ENCODE data around the gene TSPAN18.

TSPAN18 gene

GRCh38 chr11:44976576-44976975 lies 249.8 kb downstream of the TSPAN18 start:
- ChIA-PET POLR2A (interaction anchor here (0.6 to 0.8 kb wide), 2 partner anchors 26 kb away, joined by 3 to 4 read pairs; partner anchors contain the start of gene TP53I11), CTCF (interaction anchor here (0.8 to 3.7 kb wide), 8 partner anchors 12 to 128 kb away, joined by 3 to 16 read pairs (median 4); partner anchors contain the start of gene TP53I11)
- Histone ChIP-seq H3K4me3 (ENCODE audit: low read depth, low read length) (no peak overlapping the region), H3K9me3 (ENCODE audit: control insufficient read depth, insufficient read depth, low read depth, low read length) (no peaks in the 10 kb centered on the region), H3K27ac (ENCODE audit: extremely low read depth, low read depth, low read length) (no peak overlapping the region), H3K36me3 (ENCODE audit: control insufficient read depth in 2 of 2, insufficient read depth in 1 of 2, low read length in 2 of 2) (no peaks in the 10 kb centered on the region), H3K4me1 (ENCODE audit: control insufficient read depth, insufficient read depth, low read length) (no peaks in the 10 kb centered on the region; the same call in 1 of the 2 replicates)
- TF ChIP-seq, protein P1, sequence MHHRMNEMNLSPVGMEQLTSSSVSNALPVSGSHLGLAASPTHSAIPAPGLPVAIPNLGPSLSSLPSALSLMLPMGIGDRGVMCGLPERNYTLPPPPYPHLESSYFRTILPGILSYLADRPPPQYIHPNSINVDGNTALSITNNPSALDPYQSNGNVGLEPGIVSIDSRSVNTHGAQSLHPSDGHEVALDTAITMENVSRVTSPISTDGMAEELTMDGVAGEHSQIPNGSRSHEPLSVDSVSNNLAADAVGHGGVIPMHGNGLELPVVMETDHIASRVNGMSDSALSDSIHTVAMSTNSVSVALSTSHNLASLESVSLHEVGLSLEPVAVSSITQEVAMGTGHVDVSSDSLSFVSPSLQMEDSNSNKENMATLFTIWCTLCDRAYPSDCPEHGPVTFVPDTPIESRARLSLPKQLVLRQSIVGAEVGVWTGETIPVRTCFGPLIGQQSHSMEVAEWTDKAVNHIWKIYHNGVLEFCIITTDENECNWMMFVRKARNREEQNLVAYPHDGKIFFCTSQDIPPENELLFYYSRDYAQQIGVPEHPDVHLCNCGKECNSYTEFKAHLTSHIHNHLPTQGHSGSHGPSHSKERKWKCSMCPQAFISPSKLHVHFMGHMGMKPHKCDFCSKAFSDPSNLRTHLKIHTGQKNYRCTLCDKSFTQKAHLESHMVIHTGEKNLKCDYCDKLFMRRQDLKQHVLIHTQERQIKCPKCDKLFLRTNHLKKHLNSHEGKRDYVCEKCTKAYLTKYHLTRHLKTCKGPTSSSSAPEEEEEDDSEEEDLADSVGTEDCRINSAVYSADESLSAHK (tag by site-specific recombination; IDR thresholded peaks at IDR 0.05), result no peak
- TF ChIP-seq FEZF1 (tag by site-specific recombination; IDR thresholded peaks at IDR 0.05), result no peak
- no peak for TF ChIP-seq ZIC2 (tag by site-specific recombination; IDR thresholded peaks at IDR 0.05)
- no peak for TF ChIP-seq ZNF548 (tag by site-specific recombination; IDR thresholded peaks at IDR 0.05)
- TF ChIP-seq ZNF488 (tag by site-specific recombination; IDR thresholded peaks at IDR 0.05), result no peak
- TF ChIP-seq WT1 (tag by site-specific recombination; IDR thresholded peaks at IDR 0.05), result no peak
- no peak for TF ChIP-seq SCRT2 (tag by site-specific recombination; IDR thresholded peaks at IDR 0.05)
- TF ChIP-seq, protein P2, sequence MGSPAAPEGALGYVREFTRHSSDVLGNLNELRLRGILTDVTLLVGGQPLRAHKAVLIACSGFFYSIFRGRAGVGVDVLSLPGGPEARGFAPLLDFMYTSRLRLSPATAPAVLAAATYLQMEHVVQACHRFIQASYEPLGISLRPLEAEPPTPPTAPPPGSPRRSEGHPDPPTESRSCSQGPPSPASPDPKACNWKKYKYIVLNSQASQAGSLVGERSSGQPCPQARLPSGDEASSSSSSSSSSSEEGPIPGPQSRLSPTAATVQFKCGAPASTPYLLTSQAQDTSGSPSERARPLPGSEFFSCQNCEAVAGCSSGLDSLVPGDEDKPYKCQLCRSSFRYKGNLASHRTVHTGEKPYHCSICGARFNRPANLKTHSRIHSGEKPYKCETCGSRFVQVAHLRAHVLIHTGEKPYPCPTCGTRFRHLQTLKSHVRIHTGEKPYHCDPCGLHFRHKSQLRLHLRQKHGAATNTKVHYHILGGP (tag by site-specific recombination; IDR thresholded peaks at IDR 0.05), result no peak
- TF ChIP-seq ZNF398 (tag by site-specific recombination; IDR thresholded peaks at IDR 0.05), result no peak
- no peak for TF ChIP-seq INSM2 (tag by site-specific recombination; IDR thresholded peaks at IDR 0.05)
- no peak for TF ChIP-seq ZNF629 (tag by site-specific recombination; IDR thresholded peaks at IDR 0.05)

GRCh38 chr11:44977493-44977984 lies 250.8 kb downstream of the TSPAN18 start:
- POLR2A ChIA-PET, result interaction anchor here (0.6 kb wide), 1 partner anchor 27 kb away, joined by 3 read pairs; the partner anchor contains the start of gene TP53I11
- H3K9me3 ChIP-seq (ENCODE audit: control insufficient read depth, insufficient read depth, low read depth, low read length), result no peaks in the 10 kb centered on the region
- CTCF ChIA-PET, result interaction anchor here (0.6 to 3.7 kb wide), 12 partner anchors 10 to 127 kb away, joined by 3 to 16 read pairs (median 4); partner anchors contain the start of gene TP53I11
- no peak overlapping the region for H3K4me3 ChIP-seq (ENCODE audit: low read depth, low read length)
- TF ChIP-seq YY2 (tag by site-specific recombination; IDR thresholded peaks at IDR 0.05), result no peak
- TF ChIP-seq KLF17 (tag by site-specific recombination; IDR thresholded peaks at IDR 0.05), result no peak
- no peak for TF ChIP-seq REPIN1 (tag by site-specific recombination; IDR thresholded peaks at IDR 0.05; ENCODE audit: low read depth)
- no peak for TF ChIP-seq ZFP37 (tag by site-specific recombination; IDR thresholded peaks at IDR 0.05)
- no peak for TF ChIP-seq ZNF555 (tag by site-specific recombination; conservative IDR thresholded peaks at IDR 0.05)
- TF ChIP-seq KLF16 (tag by site-specific recombination; IDR thresholded peaks at IDR 0.05), result no peak
- TF ChIP-seq ZNF311 (tag by site-specific recombination; IDR thresholded peaks at IDR 0.05; ENCODE audit: borderline replicate concordance), result no peak
- no peak for TF ChIP-seq KLF9 (tag by site-specific recombination; IDR thresholded peaks at IDR 0.05; ENCODE audit: low read depth)
- TF ChIP-seq ZSCAN5A (tag by site-specific recombination; IDR thresholded peaks at IDR 0.05), result no peak
- no peak for TF ChIP-seq ZNF169 (tag by site-specific recombination; IDR thresholded peaks at IDR 0.05)
- no peaks in the 10 kb centered on the region; the same call in 1 of the 2 replicates for H3K4me1 ChIP-seq (ENCODE audit: control insufficient read depth, insufficient read depth, low read length)
- no peak overlapping the region for H3K27ac ChIP-seq (ENCODE audit: extremely low read depth, low read depth, low read length)
- H3K36me3 ChIP-seq (ENCODE audit: control insufficient read depth in 2 of 2, insufficient read depth in 1 of 2, low read length in 2 of 2), result no peaks in the 10 kb centered on the region
